HUDEP-2 (cell line): ENCODE results near the gene TRAPPC5.

Experiments used
- DNase-seq, 76 experiments: peaks; one replicate each; lab custom pipeline; 2025; ENCODE audit not compliant: unreplicated experiment in 76 of 76; lab: John Stamatoyannopoulos, UW

Gene TRAPPC5

GRCh38 chr19:7680606-7681339 is at the start of gene TRAPPC5:
Gene TRAPPC5 (plus strand): TSS chr19:7680833. CDS start chr19:7682254, 1,421 bp downstream.
- DNase-seq = peak in 71 of 76 experiments; percentile 20 to 91 (median 77)

DNA sequence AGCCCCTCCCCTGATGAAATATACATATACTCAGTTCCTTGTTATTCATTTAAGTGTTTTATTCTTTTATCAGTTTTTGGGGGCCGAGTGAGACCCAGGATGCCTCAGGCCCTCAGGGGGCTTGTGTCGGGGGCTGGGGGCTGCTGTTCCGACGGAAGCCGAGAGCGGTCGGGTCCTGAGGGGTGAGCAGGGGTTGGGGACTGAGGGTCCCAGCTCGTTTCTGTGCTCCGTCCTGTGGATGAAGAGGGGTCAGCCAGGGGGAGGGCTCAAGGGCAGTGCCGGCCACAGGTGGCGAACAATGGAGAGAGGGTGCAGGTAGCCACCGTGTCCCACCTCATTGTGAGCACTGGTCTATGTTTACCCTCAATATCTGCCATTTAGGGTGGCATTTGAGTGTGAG is 49.1 kb upstream of the TRAPPC5 start:
- DNase-seq = no peak

- no peak for DNase-seq
Observed at GRCh38 chr19:7632340-7633203, 48.1 kb upstream of the TRAPPC5 start.

- DNase-seq = no peak
Observed at GRCh38 chr19:7633698-7634097, 46.9 kb upstream of the TRAPPC5 start, which contains the start of gene PCP2. Gene PCP2 (minus strand): TSS chr19:7633719. CDS start chr19:7633457, 262 bp downstream.

DNA sequence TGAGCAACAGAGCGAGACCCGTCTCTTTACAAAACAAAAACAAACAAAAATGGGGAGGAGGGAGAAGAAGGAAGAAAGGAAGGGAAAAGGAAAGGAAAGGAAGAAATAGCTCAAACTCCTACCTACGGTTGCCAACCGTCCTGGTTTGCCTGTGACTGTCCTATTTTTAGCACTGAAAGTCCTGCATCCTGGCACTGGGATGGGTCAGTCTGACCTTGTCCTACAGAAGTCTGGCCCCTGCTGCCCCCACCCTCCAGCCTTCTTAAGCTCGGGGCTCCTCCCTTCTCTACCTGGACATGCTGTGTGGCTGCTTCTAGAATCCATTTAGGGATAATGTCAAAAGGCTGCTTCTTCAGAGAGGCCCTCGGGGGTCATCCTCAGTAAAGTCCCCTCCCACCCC is 45.0 kb upstream of the TRAPPC5 start:
- DNase-seq = no peak

- DNase-seq = no peak
Observed at GRCh38 chr19:7636317-7636690, 44.3 kb upstream of the TRAPPC5 start.

DNA sequence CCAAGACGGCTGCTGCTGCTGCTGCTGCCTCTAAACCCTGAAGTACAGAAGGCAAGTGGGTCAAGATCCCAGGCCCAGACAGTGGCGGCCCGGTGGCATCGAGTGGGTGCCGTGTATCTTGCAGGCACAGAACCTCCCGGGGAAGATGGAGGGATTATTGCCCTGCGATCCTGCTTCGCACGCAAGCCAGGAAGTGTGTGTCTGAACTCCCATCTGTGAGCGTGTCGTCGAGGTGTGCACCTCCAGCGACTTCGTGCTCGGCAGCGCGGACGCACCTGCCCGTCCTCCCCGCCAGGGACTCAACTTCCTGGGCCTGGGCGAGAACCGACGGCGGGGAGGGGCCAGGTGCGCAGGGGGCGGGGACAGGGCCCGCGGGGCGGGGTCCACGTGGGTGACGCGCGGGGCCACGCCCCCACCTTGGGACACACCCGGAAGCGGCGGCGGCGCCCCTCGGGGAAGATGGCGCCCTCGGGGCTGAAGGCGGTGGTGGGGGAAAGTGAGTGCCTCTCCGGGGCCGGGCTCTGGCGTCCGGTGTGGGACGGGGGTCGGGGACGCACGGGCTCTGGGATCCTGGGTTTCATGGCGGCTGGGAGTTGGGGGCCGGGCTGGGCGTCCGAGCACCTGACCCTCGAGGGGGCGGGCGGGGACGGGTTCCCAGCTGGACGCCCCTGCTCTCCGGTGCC is 43.8 kb upstream of the TRAPPC5 start, which contains the start of gene STXBP2:
STXBP2 (plus strand) TSS at position 420 of the 683 bp plus-strand sequence; CDS start at position 460, 40 bp downstream.
- DNase-seq = peak in 71 of 76 experiments; percentile 21 to 89 (median 75)

- DNase-seq = peak in 37 of 76 experiments; percentile 9 to 88 (median 36)
Observed at GRCh38 chr19:7637374-7638256, 43.0 kb upstream of the TRAPPC5 start.

GRCh38 chr19:7638802-7639465 is 41.7 kb upstream of the TRAPPC5 start:
- no peak for DNase-seq

GRCh38 chr19:7639863-7640348 is 40.7 kb upstream of the TRAPPC5 start:
- DNase-seq = no peak

DNA sequence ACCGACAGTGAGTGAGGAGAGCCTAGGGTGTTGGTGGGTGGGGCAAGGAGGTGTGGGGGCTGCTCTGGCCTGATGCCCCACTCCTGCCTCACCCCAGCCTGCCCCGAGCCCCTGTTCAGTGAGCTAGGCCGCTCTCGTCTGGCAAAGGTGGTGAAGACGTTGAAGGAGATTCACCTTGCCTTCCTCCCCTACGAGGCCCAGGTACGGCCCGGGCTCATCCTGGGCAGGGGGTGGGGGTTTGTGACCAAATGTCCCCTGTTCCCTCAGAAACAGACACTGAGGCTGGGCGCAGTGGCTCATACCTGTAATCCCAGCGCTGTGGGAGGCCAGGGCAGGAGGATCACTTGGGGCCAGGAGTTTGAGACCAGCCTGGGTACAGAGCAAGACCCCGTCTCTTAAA is 39.8 kb upstream of the TRAPPC5 start:
- DNase-seq = no peak

- DNase-seq = peak in 3 of 76 experiments; percentile 15 to 39 (median 17)
Observed at GRCh38 chr19:7641290-7642276, 39.0 kb upstream of the TRAPPC5 start.

GRCh38 chr19:7642295-7643030 is 38.2 kb upstream of the TRAPPC5 start:
- DNase-seq = no peak

- DNase-seq = no peak
Observed at GRCh38 chr19:7643031-7643415, 37.6 kb upstream of the TRAPPC5 start.

DNA sequence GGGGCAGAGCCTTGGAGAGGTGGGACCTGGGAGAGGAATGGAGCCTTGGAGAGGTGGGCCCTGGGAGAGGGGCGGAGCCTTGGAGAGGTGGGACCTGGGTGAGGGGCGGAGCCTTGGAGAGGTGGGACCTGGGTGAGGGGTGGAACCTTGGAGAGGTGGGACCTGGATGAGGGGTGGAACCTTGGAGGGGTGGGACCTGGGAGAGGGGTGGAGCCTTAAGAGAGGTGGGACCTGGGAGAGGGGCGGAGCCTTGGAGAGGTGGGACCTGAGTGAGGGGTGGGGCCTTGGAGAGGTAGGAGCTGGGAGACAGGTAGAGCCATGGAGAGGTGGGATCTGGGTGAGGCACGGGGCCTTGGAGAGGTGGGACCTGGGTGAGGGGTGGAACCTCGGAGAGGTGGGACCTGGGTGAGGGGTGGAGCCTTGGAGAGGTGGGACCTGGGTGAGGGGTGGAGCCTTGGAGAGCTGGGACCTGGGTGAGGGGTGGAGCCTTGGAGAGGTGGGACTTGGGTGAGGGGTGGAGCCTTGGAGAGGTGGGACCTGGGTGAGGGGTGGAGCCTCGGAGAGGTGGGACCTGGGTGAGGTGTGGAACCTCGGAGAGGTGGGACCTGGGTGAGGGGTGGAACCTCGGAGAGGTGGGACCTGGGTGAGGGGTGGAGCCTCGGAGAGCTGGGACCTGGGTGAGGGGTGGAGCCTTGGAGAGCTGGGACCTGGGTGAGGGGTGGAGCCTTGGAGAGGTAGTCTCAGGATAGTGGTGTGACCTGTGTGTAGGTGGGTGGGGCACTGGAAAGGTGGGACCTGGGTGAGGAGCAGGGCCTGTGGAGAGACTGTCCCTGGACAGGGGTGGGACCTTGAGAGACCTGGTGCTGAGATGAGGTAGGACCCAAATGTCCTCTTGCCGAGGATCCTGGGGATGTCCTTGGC is 36.7 kb upstream of the TRAPPC5 start:
- peak in 52 of 76 experiments; percentile 13 to 75 (median 46) for DNase-seq

GRCh38 chr19:7644550-7644877 is 36.1 kb upstream of the TRAPPC5 start:
- no peak for DNase-seq
